Measurements from ENCODE around the gene RFLNA. TPM values are rescaled to one million over a fixed set of nuclear protein-coding genes. Genes with fewer than 3 reads are reported as not detected.
A peak's percentile ranks its signal among the peaks of the same experiment; 100 is the strongest.

Gene RFLNA
- total and polyA plus RNA-seq, 9 donors, result 3.3 to 11.1 (median 7.4) TPM

DNA sequence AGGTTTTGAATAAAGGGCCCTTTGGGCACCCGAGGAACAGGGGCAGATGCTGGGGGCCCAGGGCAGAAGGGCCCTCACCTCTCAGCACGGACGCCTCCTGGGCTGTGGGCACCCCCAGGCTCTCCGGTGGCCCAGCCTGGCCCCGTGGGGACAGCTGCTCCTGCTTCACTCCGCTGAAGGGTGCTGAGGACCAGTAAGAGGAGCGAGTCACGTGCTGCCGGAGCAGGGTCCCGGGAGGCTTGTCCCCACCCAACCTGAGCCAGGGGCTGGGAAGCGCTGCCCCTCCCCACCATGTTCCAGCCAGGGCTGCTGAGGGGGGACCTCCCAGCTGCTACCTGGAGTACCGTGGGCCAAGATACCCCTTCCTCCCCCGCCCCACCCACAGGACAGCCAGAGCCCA lies 59.5 kb downstream of the RFLNA start:
- no peak for DNase-seq
- Histone ChIP-seq H3K27me3 (ENCODE audit: control insufficient read depth, insufficient read depth, low read length) (no peaks in the 10 kb centered on the region), H3K27ac (ENCODE audit: low read length) (no peak overlapping the region), H3K36me3 (ENCODE audit: control insufficient read depth, insufficient read depth, low read length) (peaks cover 100% of the 10 kb centered on the region), H3K4me1 (ENCODE audit: control insufficient read depth, insufficient read depth, low read length) (peaks cover 10% of the 10 kb centered on the region), H3K4me3 (ENCODE audit: low read length) (no peak overlapping the region), H3K9me3 (replicated peaks; ENCODE audit: control insufficient read depth, low read depth, low read length) (no peaks in the 10 kb centered on the region)
- 81% methylated on average over 7 of the region's 13 CpGs for WGBS (ENCODE audit: insufficient coverage)

DNA sequence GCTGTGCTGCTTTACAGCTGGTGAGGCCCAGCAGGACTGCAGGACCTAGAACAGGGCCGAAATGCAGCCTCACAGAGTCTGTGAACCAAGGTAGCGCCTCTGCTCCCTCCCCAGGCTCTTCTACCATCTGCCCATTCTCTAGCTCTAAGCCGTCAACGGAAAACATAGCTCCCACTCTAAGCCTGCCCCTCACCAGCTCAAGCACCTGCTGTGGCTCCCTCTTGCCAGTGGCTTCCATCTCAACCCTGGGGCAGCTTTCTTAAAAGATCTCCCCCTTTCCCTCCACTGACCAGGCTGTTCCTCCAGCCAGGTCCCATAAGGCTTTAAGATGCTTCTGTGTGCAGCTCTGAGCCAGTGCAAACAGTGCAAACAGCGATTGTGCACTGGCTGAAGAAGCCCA lies 61.3 kb downstream of the RFLNA start:
- Histone ChIP-seq H3K9me3 (replicated peaks; ENCODE audit: control insufficient read depth, low read depth, low read length) (no peaks in the 10 kb centered on the region), H3K27ac (ENCODE audit: low read length) (no peak overlapping the region), H3K36me3 (ENCODE audit: control insufficient read depth, insufficient read depth, low read length) (peaks cover 96% of the 10 kb centered on the region), H3K4me3 (ENCODE audit: low read length) (no peak overlapping the region), H3K27me3 (ENCODE audit: control insufficient read depth, insufficient read depth, low read length) (no peaks in the 10 kb centered on the region), H3K4me1 (ENCODE audit: control insufficient read depth, insufficient read depth, low read length) (peaks cover 25% of the 10 kb centered on the region)
- 98% methylated on average over 5 of the region's 5 CpGs for WGBS (ENCODE audit: insufficient coverage)
- no peak for DNase-seq

- 89% methylated on average over 15 of the region's 15 CpGs for WGBS (ENCODE audit: insufficient coverage)
- peaks cover 95% of the 10 kb centered on the region for H3K36me3 ChIP-seq (ENCODE audit: control insufficient read depth, insufficient read depth, low read length)
- no peaks in the 10 kb centered on the region for H3K9me3 ChIP-seq (replicated peaks; ENCODE audit: control insufficient read depth, low read depth, low read length)
- DNase-seq, result no peak
- no peak overlapping the region for H3K27ac ChIP-seq (ENCODE audit: low read length)
- H3K4me3 ChIP-seq (ENCODE audit: low read length), result no peak overlapping the region
- peaks cover 28% of the 10 kb centered on the region for H3K4me1 ChIP-seq (ENCODE audit: control insufficient read depth, insufficient read depth, low read length)
- H3K27me3 ChIP-seq (ENCODE audit: control insufficient read depth, insufficient read depth, low read length), result no peaks in the 10 kb centered on the region
Observed at GRCh38 chr12:124357616-124358015, 62.7 kb downstream of the RFLNA start.

- no peak overlapping the region for H3K27ac ChIP-seq (ENCODE audit: low read length)
- H3K4me3 ChIP-seq (ENCODE audit: low read length), result no peak overlapping the region
- H3K9me3 ChIP-seq (replicated peaks; ENCODE audit: control insufficient read depth, low read depth, low read length), result no peaks in the 10 kb centered on the region
- H3K36me3 ChIP-seq (ENCODE audit: control insufficient read depth, insufficient read depth, low read length), result peaks cover 90% of the 10 kb centered on the region
- H3K27me3 ChIP-seq (ENCODE audit: control insufficient read depth, insufficient read depth, low read length), result no peaks in the 10 kb centered on the region
- DNase-seq, result no peak
- WGBS (ENCODE audit: insufficient coverage), result 89% methylated on average over 11 of the region's 11 CpGs
- H3K4me1 ChIP-seq (ENCODE audit: control insufficient read depth, insufficient read depth, low read length), result peaks cover 36% of the 10 kb centered on the region
Observed at GRCh38 chr12:124358572-124358971, 63.7 kb downstream of the RFLNA start.

- H3K9me3 ChIP-seq (replicated peaks; ENCODE audit: control insufficient read depth, low read depth, low read length), result no peaks in the 10 kb centered on the region
- no peaks in the 10 kb centered on the region for H3K27me3 ChIP-seq (ENCODE audit: control insufficient read depth, insufficient read depth, low read length)
- H3K36me3 ChIP-seq (ENCODE audit: control insufficient read depth, insufficient read depth, low read length), result peaks cover 85% of the 10 kb centered on the region
- H3K27ac ChIP-seq (ENCODE audit: low read length), result peak overlapping the region; percentile 67
- WGBS (ENCODE audit: insufficient coverage), result 13% methylated on average over 37 of the region's 37 CpGs
- H3K4me1 ChIP-seq (ENCODE audit: control insufficient read depth, insufficient read depth, low read length), result peaks cover 47% of the 10 kb centered on the region
- DNase-seq, result peak; percentile 92
- no peak overlapping the region for H3K4me3 ChIP-seq (ENCODE audit: low read length)
Observed at GRCh38 chr12:124359671-124360581, 65.0 kb downstream of the RFLNA start.

DNA sequence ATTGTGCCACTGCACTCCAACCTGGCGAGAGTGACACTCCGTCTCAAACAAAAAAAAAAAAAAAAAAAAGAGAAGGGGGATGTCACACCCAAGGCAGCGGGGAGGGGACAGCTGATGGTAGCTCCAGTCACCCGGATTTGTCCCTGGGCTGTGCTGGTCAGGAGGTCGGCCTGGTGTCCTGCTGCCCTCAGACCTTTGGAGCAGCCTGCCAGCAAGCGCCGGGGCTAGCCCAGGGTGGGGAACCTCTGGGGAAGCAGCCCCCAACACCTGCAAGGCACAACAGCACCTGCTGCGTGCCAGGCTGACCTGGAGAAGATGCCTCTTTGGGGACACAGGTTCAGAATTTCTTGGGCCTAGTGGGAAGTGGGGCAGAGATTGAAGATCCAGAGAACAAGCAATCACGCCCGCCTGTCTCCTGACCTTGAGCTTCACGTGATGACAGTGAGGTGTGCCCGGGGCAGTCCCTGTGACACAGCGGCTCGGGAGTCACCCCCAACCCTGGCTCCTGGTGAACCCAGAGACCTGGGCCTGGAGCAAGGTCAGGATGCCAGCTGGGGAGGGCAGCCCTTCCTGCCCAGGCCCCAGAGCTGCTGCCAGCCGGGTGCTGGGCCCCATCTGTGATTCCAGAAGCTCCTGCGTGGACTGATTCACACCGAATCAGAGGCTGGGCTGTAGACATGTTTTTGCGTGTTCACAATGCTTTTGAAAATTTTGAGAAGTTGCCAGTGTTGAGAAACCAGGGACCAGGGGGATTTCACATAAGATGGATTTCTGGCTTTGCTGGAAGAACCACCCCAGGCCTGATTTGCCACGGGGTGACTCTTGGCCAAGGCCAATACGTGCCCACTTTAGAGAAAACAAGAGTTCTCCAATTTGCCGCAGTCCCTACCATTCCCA lies 66.4 kb downstream of the RFLNA start:
- Histone ChIP-seq H3K4me3 (ENCODE audit: low read length) (no peak overlapping the region), H3K27me3 (ENCODE audit: control insufficient read depth, insufficient read depth, low read length) (no peaks in the 10 kb centered on the region), H3K27ac (ENCODE audit: low read length) (no peak overlapping the region), H3K4me1 (ENCODE audit: control insufficient read depth, insufficient read depth, low read length) (peaks cover 47% of the 10 kb centered on the region), H3K9me3 (replicated peaks; ENCODE audit: control insufficient read depth, low read depth, low read length) (no peaks in the 10 kb centered on the region), H3K36me3 (ENCODE audit: control insufficient read depth, insufficient read depth, low read length) (peaks cover 78% of the 10 kb centered on the region)
- WGBS (ENCODE audit: insufficient coverage), result 84% methylated on average over 14 of the region's 21 CpGs
- no peak for DNase-seq

DNA sequence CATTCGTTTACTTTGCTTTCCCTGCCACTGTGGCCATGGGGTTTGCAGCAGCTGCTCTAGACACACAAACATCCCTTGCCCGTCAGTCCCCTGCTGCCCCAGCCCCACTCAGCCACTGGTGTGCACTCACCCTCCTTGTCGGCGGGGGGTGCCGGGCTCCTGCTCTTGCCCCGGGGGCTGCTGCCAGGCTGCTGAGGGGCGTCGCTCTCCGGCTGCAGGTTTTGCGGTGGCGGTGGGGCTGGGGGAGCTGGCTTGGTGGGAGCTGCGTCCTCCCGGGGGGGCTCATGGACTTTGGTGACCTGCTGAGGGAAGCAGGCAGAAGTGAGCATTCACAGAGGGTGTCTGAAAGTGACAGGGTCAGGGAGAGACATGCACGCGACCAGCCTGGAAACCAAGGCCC lies 67.1 kb downstream of the RFLNA start:
- peaks cover 47% of the 10 kb centered on the region for H3K4me1 ChIP-seq (ENCODE audit: control insufficient read depth, insufficient read depth, low read length)
- no peak overlapping the region for H3K4me3 ChIP-seq (ENCODE audit: low read length)

DNA sequence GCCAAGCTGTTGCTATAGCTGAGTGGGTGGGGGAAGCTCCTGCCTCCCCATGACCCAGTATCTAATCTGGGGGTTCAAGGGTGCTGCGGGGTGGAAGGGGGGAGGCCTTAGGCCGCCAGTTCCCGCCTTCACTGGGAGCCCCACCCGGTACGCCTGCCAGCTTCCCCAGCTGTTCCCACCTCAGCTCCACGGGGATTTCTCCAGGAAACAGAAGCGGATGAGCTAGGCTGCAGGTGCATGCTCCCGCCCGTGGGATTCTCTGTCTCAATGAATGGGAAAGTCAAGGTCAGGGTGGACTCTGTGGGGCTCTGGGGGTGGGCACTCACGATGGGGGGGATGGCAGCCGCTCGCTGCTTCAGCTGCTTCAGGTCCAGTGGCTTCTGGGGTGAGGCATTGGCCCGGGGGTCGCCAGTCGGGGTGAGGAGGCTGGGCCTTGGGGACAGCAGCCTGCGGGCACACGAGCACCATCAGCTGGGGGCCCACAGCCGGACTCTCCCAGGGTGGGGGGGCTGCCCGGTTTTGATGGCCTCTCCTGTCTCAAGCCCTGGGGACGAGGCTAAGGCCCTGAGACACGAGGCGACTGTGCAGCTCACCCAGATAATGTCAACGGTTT lies 68.6 kb downstream of the RFLNA start:
- WGBS (ENCODE audit: insufficient coverage), result 59% methylated on average over 15 of the region's 23 CpGs
- DNase-seq, result peak; percentile 69
- Histone ChIP-seq H3K4me1 (ENCODE audit: control insufficient read depth, insufficient read depth, low read length) (peaks cover 57% of the 10 kb centered on the region), H3K4me3 (ENCODE audit: low read length) (no peak overlapping the region), H3K9me3 (replicated peaks; ENCODE audit: control insufficient read depth, low read depth, low read length) (no peaks in the 10 kb centered on the region), H3K36me3 (ENCODE audit: control insufficient read depth, insufficient read depth, low read length) (peaks cover 77% of the 10 kb centered on the region), H3K27ac (ENCODE audit: low read length) (no peak overlapping the region), H3K27me3 (ENCODE audit: control insufficient read depth, insufficient read depth, low read length) (no peaks in the 10 kb centered on the region)

More for the DNA sequence above, 67.1 kb downstream of the RFLNA start:
- Histone ChIP-seq H3K36me3 (ENCODE audit: control insufficient read depth, insufficient read depth, low read length) (peaks cover 78% of the 10 kb centered on the region), H3K9me3 (replicated peaks; ENCODE audit: control insufficient read depth, low read depth, low read length) (no peaks in the 10 kb centered on the region), H3K27me3 (ENCODE audit: control insufficient read depth, insufficient read depth, low read length) (no peaks in the 10 kb centered on the region), H3K27ac (ENCODE audit: low read length) (no peak overlapping the region)
- WGBS (ENCODE audit: insufficient coverage), result 82% methylated on average over 14 of the region's 15 CpGs
- no peak for DNase-seq

DNA sequence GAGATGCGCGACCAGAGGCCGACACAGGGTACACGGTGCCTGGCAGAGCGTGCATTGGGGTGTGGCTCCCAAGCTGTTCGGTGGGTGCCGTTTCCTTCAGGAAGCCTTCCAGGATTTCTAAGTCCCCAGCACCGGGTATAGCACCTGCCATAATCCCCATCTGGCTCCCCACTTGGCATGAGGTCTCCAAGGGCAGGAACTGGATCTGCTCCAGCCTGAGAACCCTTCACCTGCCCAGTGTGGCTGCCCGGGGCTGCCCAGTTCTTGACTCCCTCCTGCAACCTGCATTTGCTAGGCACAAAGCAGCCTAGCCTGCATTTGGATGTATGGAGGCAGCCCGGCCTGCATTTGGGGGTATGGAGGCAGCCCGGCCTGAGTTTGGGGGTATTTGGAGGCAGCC lies 69.7 kb downstream of the RFLNA start:
- peaks cover 72% of the 10 kb centered on the region for H3K36me3 ChIP-seq (ENCODE audit: control insufficient read depth, insufficient read depth, low read length)
- WGBS (ENCODE audit: insufficient coverage), result 79% methylated on average over 10 of the region's 11 CpGs
- no peak overlapping the region for H3K27ac ChIP-seq (ENCODE audit: low read length)
- no peaks in the 10 kb centered on the region for H3K27me3 ChIP-seq (ENCODE audit: control insufficient read depth, insufficient read depth, low read length)
- no peak overlapping the region for H3K4me3 ChIP-seq (ENCODE audit: low read length)
- H3K4me1 ChIP-seq (ENCODE audit: control insufficient read depth, insufficient read depth, low read length), result peaks cover 57% of the 10 kb centered on the region
- no peak for DNase-seq
- H3K9me3 ChIP-seq (replicated peaks; ENCODE audit: control insufficient read depth, low read depth, low read length), result no peaks in the 10 kb centered on the region
